GM23248 (cell line): ENCODE data around the gene ZC3H12C. TPM values are rescaled to one million over a fixed set of nuclear protein-coding genes. Genes with fewer than 3 reads are reported as not detected.

ENCODE experiments used
- DNase-seq: peaks from one replicate; pipeline ENCODE4 v3.0.0-alpha.2; 2015
- H2AFZ ChIP-seq: fragments of 200-600 bp; sonication (generic); 2 replicates; pipeline ENCODE4 v1.6.1; 2016; ENCODE audit warnings: antibody characterized with exemption
- H3F3A ChIP-seq: fragments of 200-600 bp; sonication (generic); 2 replicates; pipeline ENCODE4 v1.6.1; 2016; ENCODE audit warnings: mild to moderate bottlenecking, antibody characterized with exemption, mixed run types; ENCODE audit not compliant: insufficient read depth
- H3K27ac ChIP-seq: fragments of 200-600 bp; sonication (generic); 2 replicates; pipeline ENCODE4 v1.5.1; 2016; ENCODE audit warnings: mild to moderate bottlenecking
- H3K27me3 ChIP-seq: fragments of 200-600 bp; sonication (generic); replicated peaks from 2 replicates; pipeline ENCODE4 v1.6.1; 2016; ENCODE audit warnings: mild to moderate bottlenecking; ENCODE audit not compliant: insufficient read depth
- H3K36me3 ChIP-seq: fragments of 200-600 bp; sonication (generic); 2 replicates; pipeline ENCODE4 v1.6.1; 2016; ENCODE audit warnings: low read depth, mild to moderate bottlenecking
- H3K4me1 ChIP-seq: fragments of 200-600 bp; sonication (generic); 2 replicates; pipeline ENCODE4 v1.6.1; 2016; ENCODE audit warnings: mild to moderate bottlenecking; ENCODE audit not compliant: insufficient read depth
- H3K4me2 ChIP-seq: fragments of 200-600 bp; sonication (generic); one replicate; pipeline ENCODE4 v1.6.1; 2016; ENCODE audit warnings: mild to moderate bottlenecking; ENCODE audit not compliant: unreplicated experiment
- H3K4me3 ChIP-seq: fragments of 200-600 bp; sonication (generic); 2 replicates; pipeline ENCODE4 v1.5.1; 2016; ENCODE audit warnings: mild to moderate bottlenecking
- H3K79me2 ChIP-seq: fragments of 200-600 bp; sonication (generic); 2 replicates; pipeline ENCODE4 v1.6.1; 2016; ENCODE audit warnings: mild to moderate bottlenecking; ENCODE audit not compliant: insufficient read depth
- H3K9ac ChIP-seq: fragments of 200-600 bp; sonication (generic); 2 replicates; pipeline ENCODE4 v1.6.1; 2016; ENCODE audit warnings: mild to moderate bottlenecking
- H3K9me2 ChIP-seq: fragments of 200-600 bp; sonication (generic); 2 replicates; pipeline ENCODE4 v1.6.1; 2016; ENCODE audit warnings: mixed run types, mild to moderate bottlenecking, moderate library complexity; ENCODE audit not compliant: insufficient read depth
- H3K9me3 ChIP-seq: fragments of 200-600 bp; sonication (generic); one replicate; pipeline ENCODE4 v1.6.1; 2017; ENCODE audit warnings: low read depth
- H4K20me1 ChIP-seq: fragments of 200-600 bp; sonication (generic); 2 replicates; pipeline ENCODE4 v1.6.0; 2016; ENCODE audit not compliant: insufficient read depth
- EZH2 ChIP-seq: fragments of 200-600 bp; sonication (generic); IDR thresholded peaks from 2 replicates; pipeline ENCODE4 v1.6.1; 2018; ENCODE audit warnings: antibody characterized with exemption, mild to moderate bottlenecking; ENCODE audit not compliant: insufficient read depth, poor library complexity, severe bottlenecking
- EZH2phosphoT487 ChIP-seq: fragments of 200-600 bp; sonication (generic); IDR thresholded peaks from 2 replicates; pipeline ENCODE4 v1.6.1; 2018; ENCODE audit warnings: antibody characterized with exemption, moderate library complexity, mild to moderate bottlenecking, low read depth; ENCODE audit not compliant: insufficient read depth
- whole genome bisulfite sequencing, 2 experiments: methylation state at CpG; one replicate each; pipeline ENCODE4 v1.1.6; 2015 to 2017; ENCODE audit warnings: low lambda C conversion rate in 2 of 2, low coverage in 1 of 2; ENCODE audit errors: missing lambda C conversion rate in 2 of 2; 5-methylcytosine and 5-hydroxymethylcytosine counted together
- in situ Hi-C: fragments of 300-500 bp; cut with MboI; formaldehyde crosslinking; loops from 2 replicates; pipeline ENCODE4 v1.15.0; 2020
- polyA plus RNA-seq: library from polyadenylated mRNA; unstranded; fragments of >200 nt; fragmentation: Nextera tagmentation; extraction: Ambion mirVana; gene quantifications from 2 replicates; pipeline ENCODE4 v1.2.1, GENCODE V29; 2016
- total RNA-seq: library from RNA; depleted of rRNA; stranded (reverse); fragments of >200 nt; shearing (Covaris generic); gene quantifications from 2 replicates; pipeline ENCODE4 v1.2.3, GENCODE V29; 2014

Gene ZC3H12C
- total and polyA plus RNA-seq, 2 experiments from 2014 or later: 1.4 to 5.3 TPM

GRCh38 chr11:110094298-110095285 is 1.4 kb downstream of the ZC3H12C start:
- H3K27ac ChIP-seq: peak overlapping the region; percentile 85
- TF ChIP-seq EZH2: no peak
- no peak for TF ChIP-seq EZH2phosphoT487
- H3K9ac ChIP-seq: peak overlapping the region; percentile 95
- H3K9me2 ChIP-seq: no peaks in the 10 kb centered on the region
- DNase-seq: no peak
- no peaks in the 10 kb centered on the region for H4K20me1 ChIP-seq
- H3K4me2 ChIP-seq: peak overlapping the region; percentile 99
- H3K36me3 ChIP-seq: no peaks in the 10 kb centered on the region
- H3K27me3 ChIP-seq: no peaks in the 10 kb centered on the region
- peaks cover 17% of the 10 kb centered on the region for H3K4me1 ChIP-seq
- in situ Hi-C loops: no loop called here
- WGBS, 2 experiments: 30 to 38% methylated on average over 9 of the region's 9 CpGs
- peak overlapping the region; percentile 88 for H2AFZ ChIP-seq
- H3F3A ChIP-seq: peaks cover 13% of the 10 kb centered on the region
- H3K4me3 ChIP-seq: peak overlapping the region; percentile 82
- H3K79me2 ChIP-seq: peaks cover 55% of the 10 kb centered on the region
- no peaks in the 10 kb centered on the region for H3K9me3 ChIP-seq

GRCh38 chr11:110095554-110095953 is 2.4 kb downstream of the ZC3H12C start:
- Histone ChIP-seq H3K4me2 (peak overlapping the region; percentile 99), H3K9ac (no peak overlapping the region)

GRCh38 chr11:110096496-110096895 is 3.3 kb downstream of the ZC3H12C start:
- in situ Hi-C loops: no loop called here
- Histone ChIP-seq H3F3A (peaks cover 13% of the 10 kb centered on the region), H3K9me2 (no peaks in the 10 kb centered on the region), H3K36me3 (0 out of 2 replicates have a peak, but pooled peaks cover 5% of the 10 kb centered on the region), H3K9ac (no peak overlapping the region), H3K4me2 (no peak overlapping the region), H3K27ac (no peak overlapping the region), H3K4me3 (no peak overlapping the region), H4K20me1 (no peaks in the 10 kb centered on the region), H2AFZ (no peak overlapping the region), H3K4me1 (peaks cover 17% of the 10 kb centered on the region), H3K79me2 (peaks cover 74% of the 10 kb centered on the region), H3K9me3 (no peaks in the 10 kb centered on the region), H3K27me3 (no peaks in the 10 kb centered on the region)
- 76 to 78% methylated on average over 5 of the region's 5 CpGs for WGBS, 2 experiments
- no peak for TF ChIP-seq EZH2phosphoT487
- TF ChIP-seq EZH2: no peak
- no peak for DNase-seq

More at GRCh38 chr11:110095554-110095953, 2.4 kb downstream of the ZC3H12C start:
- WGBS, 2 experiments: 73 to 85% methylated on average over 5 of the region's 5 CpGs
- peaks cover 64% of the 10 kb centered on the region for H3K79me2 ChIP-seq
- H3K4me3 ChIP-seq: peak overlapping the region; percentile 82; the same call in 1 of the 2 replicates
- H4K20me1 ChIP-seq: no peaks in the 10 kb centered on the region
- peak; percentile 28 for DNase-seq
- peaks cover 17% of the 10 kb centered on the region for H3K4me1 ChIP-seq
- in situ Hi-C loops: no loop called here
- H3K27ac ChIP-seq: no peak overlapping the region
- H3F3A ChIP-seq: peaks cover 13% of the 10 kb centered on the region
- H3K36me3 ChIP-seq: 0 out of 2 replicates have a peak, but pooled peaks cover 2% of the 10 kb centered on the region
- H3K9me2 ChIP-seq: no peaks in the 10 kb centered on the region
- H2AFZ ChIP-seq: no peak overlapping the region
- H3K27me3 ChIP-seq: no peaks in the 10 kb centered on the region
- no peaks in the 10 kb centered on the region for H3K9me3 ChIP-seq
- TF ChIP-seq EZH2phosphoT487: no peak
- no peak for TF ChIP-seq EZH2

- Histone ChIP-seq H3K27ac (no peak overlapping the region), H3K4me3 (no peak overlapping the region), H3K4me2 (no peak overlapping the region), H3K27me3 (no peaks in the 10 kb centered on the region), H3K4me1 (peaks cover 17% of the 10 kb centered on the region), H2AFZ (no peak overlapping the region), H3K9me3 (no peaks in the 10 kb centered on the region), H3K36me3 (0 out of 2 replicates have a peak, but pooled peaks cover 5% of the 10 kb centered on the region), H3F3A (peaks cover 13% of the 10 kb centered on the region), H3K79me2 (peaks cover 84% of the 10 kb centered on the region), H3K9me2 (no peaks in the 10 kb centered on the region), H4K20me1 (no peaks in the 10 kb centered on the region), H3K9ac (no peak overlapping the region)
- in situ Hi-C loops: no loop called here
- 82 to 84% methylated on average over 5 of the region's 5 CpGs for WGBS, 2 experiments
- TF ChIP-seq EZH2: no peak
- TF ChIP-seq EZH2phosphoT487: no peak
- DNase-seq: no peak
These were observed 4.3 kb downstream of the ZC3H12C start for GRCh38 chr11:110097459-110098012.
